HCT116 (cell line): Measurements from ENCODE around the gene MYO1E. TPM values are rescaled to one million over a fixed set of nuclear protein-coding genes. Genes with fewer than 3 reads are reported as not detected.

Experiments
- ATAC-seq: fragments of 200-7000 bp; cut with Tn5 transposase; 2 replicates; pipeline ENCODE4 v1.9.1; 2020; ENCODE audit warnings: mild to moderate bottlenecking, moderate library complexity
- BruUV-seq: library from RNA; stranded (reverse); fragments of 400-500 nt; replicated peaks from 2 replicates; lab custom pipeline; 2021; lab: Mats Ljungman, UMichigan
- CTCF ChIA-PET: fragments of 300-600 bp; sonication (Branson Sonifier 250); formaldehyde crosslinking; loops from one replicate; lab custom pipeline; 2021; ENCODE audit warnings: antibody characterized with exemption; lab: Charles Lee
- POLR2A ChIA-PET: fragments of 300-600, 350-600 bp; sonication (Branson Sonifier 250); formaldehyde crosslinking; loops from one replicate; lab custom pipeline; 2021; ENCODE audit warnings: antibody characterized with exemption; lab: Charles Lee
- RAD21 ChIA-PET, 2 experiments: fragments of 300-600 bp; sonication (Branson Sonifier 250); formaldehyde crosslinking; loops; one replicate each; lab custom pipeline; 2023; ENCODE audit warnings: low total read pairs in 2 of 2; ENCODE audit not compliant: uncharacterized antibody in 2 of 2, unreplicated experiment in 2 of 2, low non-redundant PET in 1 of 2; lab: Charles Lee
- DNase-seq: peaks from one replicate; pipeline ENCODE4 v3.0.0-alpha.2; 2010; ENCODE audit warnings: low read depth, low spot score
- H2AFZ ChIP-seq: fragments of 200-600 bp; shearing (Covaris generic), sonication (generic); 2 replicates; pipeline ENCODE4 v1.6.1; 2017; ENCODE audit warnings: low read depth, mixed run types, mixed read lengths, antibody characterized with exemption, low read length; ENCODE audit not compliant: poor library complexity, severe bottlenecking
- H3K27ac ChIP-seq: 2 replicates; pipeline ENCODE4 v1.5.1; 2012; ENCODE audit warnings: low read depth, low read length
- H3K27me3 ChIP-seq: fragments of 200-600 bp; sonication (generic); 2 replicates; pipeline ENCODE4 v1.6.1; 2016; ENCODE audit warnings: mixed run types, low read length, mixed read lengths; ENCODE audit not compliant: insufficient read depth
- H3K36me3 ChIP-seq, 2 experiments: fragments of 200-500 bp in 1 of 2; fragments of 200-600 bp in 1 of 2; sonication (Bioruptor generic) in 1 of 2; sonication (generic) in 1 of 2; 2 replicates each; pipeline versions ENCODE4 v1.5.1 to v1.6.1; 2014 to 2016; ENCODE audit warnings: low read length in 2 of 2, inconsistent platforms in 1 of 2, mixed read lengths in 1 of 2, mixed run types in 1 of 2; ENCODE audit not compliant: insufficient read depth in 2 of 2, control insufficient read depth in 1 of 2
- H3K4me1 ChIP-seq, 2 experiments: fragments of 200-600 bp in 1 of 2; sonication (generic) in 1 of 2; 2 replicates each; pipeline versions ENCODE4 v1.5.1 to v1.6.1; 2012 to 2017; ENCODE audit warnings: low read length in 2 of 2, inconsistent platforms in 1 of 2, mild to moderate bottlenecking in 1 of 2, mixed read lengths in 1 of 2, mixed run types in 1 of 2, moderate library complexity in 1 of 2; ENCODE audit not compliant: insufficient read depth in 2 of 2, control insufficient read depth in 1 of 2
- H3K4me2 ChIP-seq: fragments of 200-600 bp; sonication (generic); 2 replicates; pipeline ENCODE4 v1.6.1; 2017; ENCODE audit warnings: mixed run types, low read length, mixed read lengths
- H3K4me3 ChIP-seq, 2 experiments: fragments of 200-600 bp in 1 of 2; sonication (generic) in 1 of 2; replicated peaks in 1 of 2; 2 replicates each; pipeline ENCODE4 v1.5.1; 2011 to 2016; ENCODE audit warnings: low read length in 2 of 2, control low read depth in 1 of 2, low read depth in 1 of 2, mild to moderate bottlenecking in 1 of 2, mixed read lengths in 1 of 2, mixed run types in 1 of 2
- H3K79me2 ChIP-seq: fragments of 200-600 bp; sonication (generic); 2 replicates; pipeline ENCODE4 v1.6.1; 2017; ENCODE audit warnings: mild to moderate bottlenecking, mixed run types, low read length, moderate library complexity, mixed read lengths; ENCODE audit not compliant: insufficient read depth
- H3K9ac ChIP-seq: fragments of 200-600 bp; sonication (generic); 2 replicates; pipeline ENCODE4 v1.6.1; 2016; ENCODE audit warnings: low read length, mixed read lengths
- H3K9me2 ChIP-seq: fragments of 200-600 bp; sonication (generic), shearing (Covaris generic); 2 replicates; pipeline ENCODE4 v1.6.1; 2017; ENCODE audit warnings: mixed run types, mild to moderate bottlenecking, moderate library complexity; ENCODE audit not compliant: insufficient read depth
- H3K9me3 ChIP-seq, 2 experiments: fragments of 200-500 bp in 1 of 2; fragments of 200-600 bp in 1 of 2; sonication (Bioruptor generic) in 1 of 2; sonication (generic) in 1 of 2; 2 replicates each; pipeline ENCODE4 v1.6.1; 2014 to 2017; ENCODE audit warnings: low read length in 2 of 2, mixed read lengths in 2 of 2, inconsistent platforms in 1 of 2, low read depth in 1 of 2, mild to moderate bottlenecking in 1 of 2, mixed run types in 1 of 2, moderate library complexity in 1 of 2; ENCODE audit not compliant: control insufficient read depth in 1 of 2, insufficient read depth in 1 of 2
- H4K20me1 ChIP-seq: fragments of 200-600 bp; sonication (generic), shearing (Covaris generic); 2 replicates; pipeline ENCODE4 v1.6.1; 2017; ENCODE audit warnings: mixed run types, mild to moderate bottlenecking, moderate library complexity; ENCODE audit not compliant: insufficient read depth
- ATF3 ChIP-seq: IDR thresholded peaks from 2 replicates; pipeline ENCODE4 v1.6.1; 2012
- CTCF ChIP-seq, 3 experiments: fragments of 200-600 bp in 1 of 3; sonication (generic) in 1 of 3; IDR thresholded peaks in 2 of 3; conservative IDR thresholded peaks in 1 of 3; 2 replicates each; pipeline ENCODE4 v1.5.1; 2012 to 2017; ENCODE audit warnings: low read depth in 2 of 3, low read length in 2 of 3, antibody characterized with exemption in 1 of 3, borderline replicate concordance in 1 of 3, control low read depth in 1 of 3, mild to moderate bottlenecking in 1 of 3, mixed read lengths in 1 of 3, mixed run types in 1 of 3, moderate library complexity in 1 of 3; ENCODE audit not compliant: insufficient read depth in 1 of 3
- EZH2phosphoT487 ChIP-seq: fragments of 200-600 bp; IDR thresholded peaks from 2 replicates; pipeline ENCODE4 v1.6.1; 2018; ENCODE audit warnings: antibody characterized with exemption, borderline replicate concordance
- JUND ChIP-seq: IDR thresholded peaks from 2 replicates; pipeline ENCODE4 v1.6.1; 2012
- MAX ChIP-seq: IDR thresholded peaks from 2 replicates; pipeline ENCODE4 v1.6.1; 2012
- POLR2AphosphoS5 ChIP-seq: IDR thresholded peaks from 2 replicates; pipeline ENCODE4 v1.6.1; 2011; ENCODE audit warnings: mild to moderate bottlenecking, low read depth, low read length, moderate library complexity
- RAD21 ChIP-seq: IDR thresholded peaks from 2 replicates; pipeline ENCODE4 v1.6.1; 2012; ENCODE audit warnings: low read depth, mild to moderate bottlenecking
- YY1 ChIP-seq: IDR thresholded peaks from 2 replicates; pipeline ENCODE4 v1.6.1; 2011; ENCODE audit warnings: low read length, low read depth, moderate library complexity, mild to moderate bottlenecking; ENCODE audit not compliant: insufficient replicate concordance; ENCODE audit errors: extremely low read depth
- ZFX ChIP-seq: fragments of 450-650 bp; IDR thresholded peaks from 2 replicates; pipeline ENCODE4 v1.6.1; 2017
- ZNF274 ChIP-seq: fragments of 200-500 bp; sonication (Bioruptor generic); IDR thresholded peaks from 2 replicates; pipeline ENCODE4 v1.6.1; 2014; ENCODE audit warnings: mild to moderate bottlenecking, low read depth, low read length, inconsistent platforms
- intact Hi-C: fragments of 100-400 bp; cut with micrococcal nuclease; formaldehyde crosslinking; loops from 2 replicates; pipeline ENCODE4 v1.10.0; 2022
- total RNA-seq: library from RNA; stranded (reverse); gene quantifications from one replicate; pipeline ENCODE4 v1.2.1, GENCODE V29; 2021; ENCODE audit not compliant: unreplicated experiment
- TF ChIP-seq, protein P1 (sequence below): IDR thresholded peaks from 2 replicates; pipeline ENCODE4 v1.6.1; 2011; ENCODE audit warnings: mild to moderate bottlenecking, low read length, moderate library complexity; ENCODE audit not compliant: insufficient replicate concordance; ENCODE audit errors: extremely low read depth

The MYO1E gene
- total RNA-seq, 1 experiment from 2014 or later: 182 TPM

- H3K9me2 ChIP-seq: no peaks in the 10 kb centered on the region
- H3K79me2 ChIP-seq: no peaks in the 10 kb centered on the region
- no peak overlapping the region for H3K9ac ChIP-seq
- H3K4me3 ChIP-seq: no peak overlapping the region
- no peaks in the 10 kb centered on the region for H3K9me3 ChIP-seq
- no peaks in the 10 kb centered on the region for H3K4me1 ChIP-seq
- ATAC-seq (no peak), DNase-seq (no peak)
- RAD21 ChIA-PET: no interaction called here
- no peak for TF ChIP-seq ZNF274
- TF ChIP-seq CTCF (IDR thresholded peaks at IDR 0.05 in 2 of 3, conservative IDR thresholded peaks at IDR 0.05 in 1 of 3; ENCODE audit: borderline replicate concordance in 1 of 3, insufficient read depth in 1 of 3, low read depth in 2 of 3, low read length in 2 of 3): no peak
- TF ChIP-seq YY1: no peak
- no peak for TF ChIP-seq RAD21
- TF ChIP-seq ATF3: no peak
- no peak for TF ChIP-seq JUND
- TF ChIP-seq EZH2phosphoT487: no peak
- TF ChIP-seq MAX: no peak
- no peak for TF ChIP-seq POLR2AphosphoS5
- TF ChIP-seq ZFX: no peak
- TF ChIP-seq, protein P1, sequence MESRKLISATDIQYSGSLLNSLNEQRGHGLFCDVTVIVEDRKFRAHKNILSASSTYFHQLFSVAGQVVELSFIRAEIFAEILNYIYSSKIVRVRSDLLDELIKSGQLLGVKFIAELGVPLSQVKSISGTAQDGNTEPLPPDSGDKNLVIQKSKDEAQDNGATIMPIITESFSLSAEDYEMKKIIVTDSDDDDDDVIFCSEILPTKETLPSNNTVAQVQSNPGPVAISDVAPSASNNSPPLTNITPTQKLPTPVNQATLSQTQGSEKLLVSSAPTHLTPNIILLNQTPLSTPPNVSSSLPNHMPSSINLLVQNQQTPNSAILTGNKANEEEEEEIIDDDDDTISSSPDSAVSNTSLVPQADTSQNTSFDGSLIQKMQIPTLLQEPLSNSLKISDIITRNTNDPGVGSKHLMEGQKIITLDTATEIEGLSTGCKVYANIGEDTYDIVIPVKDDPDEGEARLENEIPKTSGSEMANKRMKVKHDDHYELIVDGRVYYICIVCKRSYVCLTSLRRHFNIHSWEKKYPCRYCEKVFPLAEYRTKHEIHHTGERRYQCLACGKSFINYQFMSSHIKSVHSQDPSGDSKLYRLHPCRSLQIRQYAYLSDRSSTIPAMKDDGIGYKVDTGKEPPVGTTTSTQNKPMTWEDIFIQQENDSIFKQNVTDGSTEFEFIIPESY: no peak
- H4K20me1 ChIP-seq: no peaks in the 10 kb centered on the region
- H2AFZ ChIP-seq: no peak overlapping the region
- intact Hi-C loops: no loop called here
- POLR2A ChIA-PET: interaction anchor here (1.4 kb wide), 1 partner anchor 23 kb away, joined by 5 read pairs; the partner anchor contains the start of gene MYO1E
- H3K36me3 ChIP-seq: no peaks in the 10 kb centered on the region
- H3K27me3 ChIP-seq: no peaks in the 10 kb centered on the region
- BruUV-seq: no TSS peak
- CTCF ChIA-PET: no interaction called here
- H3K4me2 ChIP-seq: no peak overlapping the region
- no peak overlapping the region for H3K27ac ChIP-seq
Observed at GRCh38 chr15:59396211-59396610, 23.5 kb upstream of the MYO1E start.
